Caki2 (cell line): Measurements from ENCODE around the gene TMEM219. TPM values are rescaled to one million over a fixed set of nuclear protein-coding genes. Genes with fewer than 3 reads are reported as not detected.
"Not testable (repeated sequence)": the region's sequence is repeated elsewhere in the genome, so short reads cannot be mapped to it uniquely, and the experiment has no call there.

Source experiments
- DNase-seq: peaks from one replicate; pipeline ENCODE4 v3.0.0-alpha.2; 2015; ENCODE audit warnings: low read depth
- in situ Hi-C: cut with HindIII; loops from 2 replicates; pipeline ENCODE4 v1.10.0; 2016; ENCODE audit warnings: low sequenced_read_pairs, low pct_unique_long_range_greater_than_20kb, mixed read lengths
- total RNA-seq: library from RNA; depleted of rRNA; stranded (reverse); fragments of >200 nt; shearing (Covaris generic); gene quantifications from 2 replicates; pipeline ENCODE4 v1.2.3, GENCODE V29; 2014; ENCODE audit warnings: low replicate concordance

Gene TMEM219
- total RNA-seq, 1 experiment from 2014 or later = 252 TPM

DNA sequence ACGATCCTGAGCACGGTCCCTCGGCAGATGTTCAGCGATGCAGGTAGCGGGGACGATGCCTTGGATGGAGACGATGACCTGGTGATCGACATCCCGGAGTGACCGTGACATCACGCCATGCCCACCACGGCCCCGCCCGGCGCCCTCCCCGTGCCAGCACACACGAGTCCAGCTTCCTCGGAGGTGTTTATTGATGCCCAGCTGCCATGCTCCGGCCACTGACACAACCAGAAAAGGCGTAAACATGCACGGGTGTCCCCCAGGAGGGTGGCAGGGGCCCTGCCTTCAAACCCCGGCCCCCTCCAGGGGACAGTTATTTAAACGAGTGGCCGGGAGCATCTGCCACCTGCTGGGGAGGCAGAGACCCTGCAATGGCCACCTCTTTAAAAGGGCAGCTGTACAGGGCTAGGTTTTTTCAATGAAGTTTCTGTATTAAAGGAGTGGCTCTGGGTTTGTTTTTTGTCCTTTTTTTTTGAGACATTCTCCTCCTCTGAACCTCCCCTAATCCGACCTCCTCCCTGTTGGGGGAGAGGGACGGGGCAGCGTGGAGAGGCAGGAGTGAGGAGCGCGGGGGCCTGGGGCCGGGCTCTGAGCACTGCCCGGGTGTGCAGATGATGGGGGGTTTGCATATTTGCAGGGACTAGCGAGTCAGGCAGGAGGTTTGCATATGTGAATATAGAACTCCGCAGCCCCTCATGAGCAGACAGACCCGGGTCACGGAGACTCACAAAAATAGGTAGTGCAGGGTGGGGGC lies 43.6 kb downstream of the TMEM219 start:
- DNase-seq = peak; percentile 38
- in situ Hi-C loops = no loop called here

DNA sequence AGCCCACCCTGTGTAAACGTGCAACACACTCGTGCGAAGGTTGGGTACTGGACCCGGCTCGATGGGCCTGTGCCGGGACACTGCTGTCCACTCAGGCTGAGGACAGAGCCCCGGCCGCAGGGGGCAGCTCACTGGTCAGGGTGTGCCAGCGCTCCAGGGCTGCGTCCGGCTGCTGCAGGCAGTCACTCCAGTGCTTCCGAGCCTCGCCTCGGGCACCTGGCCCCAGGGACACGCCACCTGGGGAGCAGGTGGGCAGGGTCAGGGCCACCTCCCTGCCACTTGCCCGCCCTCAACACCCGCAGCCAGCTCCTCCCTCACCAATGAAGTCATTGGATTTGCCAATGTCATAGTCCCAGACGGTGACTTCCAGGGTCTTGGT lies 44.2 kb downstream of the TMEM219 start:
- DNase-seq = no peak
- in situ Hi-C loops = no loop called here

DNA sequence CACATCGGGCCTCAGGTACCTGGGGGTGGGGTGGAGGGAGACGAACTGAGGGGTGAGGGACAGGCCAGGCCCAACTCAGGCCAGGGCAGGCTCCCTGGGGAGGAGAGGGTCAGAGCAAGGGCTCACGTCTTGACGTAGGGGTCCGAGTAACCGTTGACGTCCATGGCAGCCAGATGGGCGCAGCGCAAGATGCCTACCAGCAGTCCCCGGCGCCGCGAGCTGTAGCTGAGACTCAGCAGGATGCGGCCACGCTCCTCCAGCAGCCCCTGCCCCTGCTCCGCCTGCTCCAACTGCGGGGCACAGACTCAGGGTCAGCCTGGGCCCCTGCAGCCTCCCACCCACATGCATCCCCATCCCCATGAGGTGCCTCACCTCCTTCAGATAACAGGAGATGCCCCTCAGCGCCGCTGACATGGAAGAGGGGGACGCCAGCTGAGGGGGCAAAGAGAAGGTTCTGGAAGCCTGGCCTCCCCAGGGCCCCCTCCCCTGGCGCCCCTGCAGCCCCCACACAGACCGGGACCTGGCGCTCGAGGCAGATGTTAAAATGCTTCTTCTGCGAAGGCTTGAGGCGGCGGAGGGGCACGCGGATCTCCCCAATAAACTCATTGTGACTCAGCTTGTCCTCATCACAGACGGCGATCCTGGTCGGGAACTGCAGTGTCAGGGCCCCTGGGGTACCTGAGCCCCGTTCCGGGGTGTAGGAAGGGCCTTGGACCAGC lies 44.9 kb downstream of the TMEM219 start:
- in situ Hi-C loops = no loop called here
- DNase-seq = no peak

- no peak for DNase-seq
- in situ Hi-C loops = no loop called here
Measured at GRCh38 chr16:30007378-30007895, 45.6 kb downstream of the TMEM219 start.

GRCh38 chr16:30009085-30009862 lies 47.4 kb downstream of the TMEM219 start:
- no peak for DNase-seq
- in situ Hi-C loops = no loop called here

GRCh38 chr16:30009990-30010843 lies 48.3 kb downstream of the TMEM219 start:
- no peak for DNase-seq
- in situ Hi-C loops = no loop called here

- in situ Hi-C loops = no loop called here
- DNase-seq = no peak
Measured at GRCh38 chr16:30010844-30011713, 49.2 kb downstream of the TMEM219 start, which contains the start of gene DOC2A. TSS of gene DOC2A (minus strand) at chr16:30011027. CDS start at chr16:30010222, 805 bp downstream.

- DNase-seq = no peak
Measured at GRCh38 chr16:30011714-30012504, 50.0 kb downstream of the TMEM219 start.

GRCh38 chr16:30012598-30012997 lies 50.7 kb downstream of the TMEM219 start:
- in situ Hi-C loops, DNase-seq: not testable (repeated sequence)

More at GRCh38 chr16:30011714-30012504, 50.0 kb downstream of the TMEM219 start:
- in situ Hi-C loops = no loop called here

- in situ Hi-C loops = not testable (repeated sequence)
Measured at GRCh38 chr16:30015450-30015849, 53.6 kb downstream of the TMEM219 start.

GRCh38 chr16:30016555-30017276 lies 54.8 kb downstream of the TMEM219 start:
- in situ Hi-C loops = no loop called here
- no peak for DNase-seq

More at GRCh38 chr16:30015450-30015849, 53.6 kb downstream of the TMEM219 start:
- not testable (repeated sequence) for DNase-seq

DNA sequence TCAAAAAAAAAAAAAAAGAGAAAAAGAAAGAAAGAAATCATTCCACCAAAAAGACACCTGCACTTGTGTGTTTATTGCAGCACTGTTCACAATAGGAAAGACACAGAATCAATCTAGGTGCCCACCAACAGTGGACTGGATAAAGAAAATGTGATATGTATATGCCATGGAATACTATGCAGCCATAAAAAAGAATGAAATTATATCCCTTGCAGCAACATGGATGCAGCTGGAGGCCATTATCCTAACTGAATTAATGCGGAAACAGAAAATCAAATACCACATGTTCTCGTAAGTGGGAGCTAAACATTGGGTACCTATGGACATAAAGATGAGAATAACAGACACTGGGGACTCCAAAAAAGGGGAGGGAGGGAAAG lies 55.4 kb downstream of the TMEM219 start:
- DNase-seq = no peak
- in situ Hi-C loops = no loop called here

GRCh38 chr16:30017937-30018336 lies 56.1 kb downstream of the TMEM219 start:
- DNase-seq, in situ Hi-C loops: not testable (repeated sequence)

DNA sequence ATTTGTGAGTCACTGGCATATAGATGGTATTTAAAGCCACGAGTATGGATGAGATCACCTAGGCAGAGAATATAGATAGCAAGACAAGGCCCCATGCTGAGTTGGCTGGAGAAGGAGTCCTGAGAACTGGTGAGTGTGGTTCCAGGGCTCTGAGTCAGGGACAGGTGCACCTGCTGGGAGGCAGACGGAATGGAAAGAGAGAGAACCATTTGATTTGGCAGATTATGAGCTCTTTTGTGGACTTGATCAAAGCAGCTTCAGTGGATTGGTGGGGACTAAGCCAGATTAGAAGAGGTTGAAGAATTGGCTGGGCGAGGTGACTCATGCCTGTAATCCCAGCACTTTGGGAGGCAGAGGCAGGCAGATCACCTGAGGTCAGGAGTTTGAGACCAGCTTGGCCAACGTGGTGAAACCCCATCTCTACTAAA lies 56.9 kb downstream of the TMEM219 start:
- DNase-seq = no peak
- in situ Hi-C loops = no loop called here
